ENCODE measurements around the gene AIRE.
"Not testable (repeated sequence)": the region's sequence is repeated elsewhere in the genome, so short reads cannot be mapped to it uniquely, and the experiment has no call there.

AIRE gene

GRCh38 chr21:44267655-44268142, 18.0 kb upstream of the AIRE start:
- DNase-seq (ENCODE audit: low read depth in 2 of 2), result no peak

- no peak for DNase-seq (ENCODE audit: low read depth in 2 of 2)
These were observed 16.6 kb upstream of the AIRE start for GRCh38 chr21:44269090-44269489.

GRCh38 chr21:44271558-44272283, 14.0 kb upstream of the AIRE start:
- no peak for DNase-seq (ENCODE audit: low read depth in 2 of 2)

- no peak for DNase-seq (ENCODE audit: low read depth in 2 of 2)
These were observed 13.3 kb upstream of the AIRE start for GRCh38 chr21:44272284-44272858.

- DNase-seq (ENCODE audit: low read depth in 2 of 2), result no peak
These were observed 12.6 kb upstream of the AIRE start for GRCh38 chr21:44273046-44273445.

GRCh38 chr21:44275041-44275440, 10.6 kb upstream of the AIRE start:
- DNase-seq (ENCODE audit: low read depth in 2 of 2), result no peak

GRCh38 chr21:44279354-44280260, 6.1 kb upstream of the AIRE start:
- no peak for DNase-seq (ENCODE audit: low read depth in 2 of 2)

- DNase-seq (ENCODE audit: low read depth in 2 of 2), result no peak
These were observed 3.9 kb upstream of the AIRE start for GRCh38 chr21:44281801-44282200.

GRCh38 chr21:44282370-44282769, 3.3 kb upstream of the AIRE start:
- DNase-seq (ENCODE audit: low read depth in 2 of 2), result no peak

- not testable (repeated sequence) for DNase-seq (ENCODE audit: low read depth in 2 of 2)
These were observed 2.4 kb upstream of the AIRE start for GRCh38 chr21:44283211-44283785.

GRCh38 chr21:44283948-44284347, 1.7 kb upstream of the AIRE start:
- no peak for DNase-seq (ENCODE audit: low read depth in 2 of 2)

- no peak for DNase-seq (ENCODE audit: low read depth in 2 of 2)
These were observed 525 bp downstream of the AIRE start for GRCh38 chr21:44286086-44286715.

- DNase-seq (ENCODE audit: low read depth in 2 of 2), result no peak
These were observed 1.3 kb downstream of the AIRE start for GRCh38 chr21:44286716-44287632.

- no peak for DNase-seq (ENCODE audit: low read depth in 2 of 2)
These were observed 2.8 kb downstream of the AIRE start for GRCh38 chr21:44288251-44289110.

GRCh38 chr21:44289381-44290010, 3.8 kb downstream of the AIRE start:
- DNase-seq (ENCODE audit: low read depth in 2 of 2), result no peak

- no peak for DNase-seq (ENCODE audit: low read depth in 2 of 2)
These were observed 4.8 kb downstream of the AIRE start for GRCh38 chr21:44290327-44291077.

- DNase-seq (ENCODE audit: low read depth in 2 of 2), result no peak
These were observed 5.6 kb downstream of the AIRE start for GRCh38 chr21:44291078-44291935.
